ENCODE data around the gene GXYLT1.
A peak's percentile ranks its signal among the peaks of the same experiment; 100 is the strongest.

GXYLT1 gene

DNA sequence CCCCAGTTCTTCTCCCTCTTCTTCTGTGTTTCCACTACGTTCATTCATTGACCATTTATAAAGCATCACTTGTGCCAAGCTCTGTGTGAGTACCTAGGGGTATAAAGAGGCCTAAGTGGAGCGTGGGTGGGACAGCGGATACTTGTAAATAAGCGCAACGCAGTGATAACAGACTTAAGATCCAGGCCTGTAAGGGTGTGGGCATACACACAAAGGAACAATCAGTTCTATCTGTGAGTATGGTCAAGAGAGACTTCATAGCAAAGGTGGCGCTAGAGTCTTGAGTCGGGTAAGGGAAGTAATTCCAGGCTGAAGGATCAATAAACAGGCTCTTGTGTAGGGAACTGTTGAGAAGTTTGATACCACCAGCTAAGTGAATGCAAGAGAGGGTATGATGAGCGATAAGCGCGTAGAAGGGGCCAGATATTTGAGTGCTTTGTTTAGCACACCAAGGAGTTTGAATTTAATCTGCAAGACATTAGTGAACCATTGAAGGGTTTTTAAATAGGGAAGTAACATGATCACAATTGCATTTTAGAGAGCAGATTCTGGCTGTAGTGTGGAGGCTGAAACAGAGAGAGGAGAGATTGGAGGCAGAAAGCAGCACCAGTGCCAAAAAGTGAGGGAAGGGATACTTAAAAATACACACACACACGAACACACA, 1.0 kb upstream of the GXYLT1 start:
- no peaks in the 10 kb centered on the region for H3K27me3 ChIP-seq (ENCODE audit: insufficient read depth, poor library complexity, severe bottlenecking)
- TF ChIP-seq, protein P1, sequence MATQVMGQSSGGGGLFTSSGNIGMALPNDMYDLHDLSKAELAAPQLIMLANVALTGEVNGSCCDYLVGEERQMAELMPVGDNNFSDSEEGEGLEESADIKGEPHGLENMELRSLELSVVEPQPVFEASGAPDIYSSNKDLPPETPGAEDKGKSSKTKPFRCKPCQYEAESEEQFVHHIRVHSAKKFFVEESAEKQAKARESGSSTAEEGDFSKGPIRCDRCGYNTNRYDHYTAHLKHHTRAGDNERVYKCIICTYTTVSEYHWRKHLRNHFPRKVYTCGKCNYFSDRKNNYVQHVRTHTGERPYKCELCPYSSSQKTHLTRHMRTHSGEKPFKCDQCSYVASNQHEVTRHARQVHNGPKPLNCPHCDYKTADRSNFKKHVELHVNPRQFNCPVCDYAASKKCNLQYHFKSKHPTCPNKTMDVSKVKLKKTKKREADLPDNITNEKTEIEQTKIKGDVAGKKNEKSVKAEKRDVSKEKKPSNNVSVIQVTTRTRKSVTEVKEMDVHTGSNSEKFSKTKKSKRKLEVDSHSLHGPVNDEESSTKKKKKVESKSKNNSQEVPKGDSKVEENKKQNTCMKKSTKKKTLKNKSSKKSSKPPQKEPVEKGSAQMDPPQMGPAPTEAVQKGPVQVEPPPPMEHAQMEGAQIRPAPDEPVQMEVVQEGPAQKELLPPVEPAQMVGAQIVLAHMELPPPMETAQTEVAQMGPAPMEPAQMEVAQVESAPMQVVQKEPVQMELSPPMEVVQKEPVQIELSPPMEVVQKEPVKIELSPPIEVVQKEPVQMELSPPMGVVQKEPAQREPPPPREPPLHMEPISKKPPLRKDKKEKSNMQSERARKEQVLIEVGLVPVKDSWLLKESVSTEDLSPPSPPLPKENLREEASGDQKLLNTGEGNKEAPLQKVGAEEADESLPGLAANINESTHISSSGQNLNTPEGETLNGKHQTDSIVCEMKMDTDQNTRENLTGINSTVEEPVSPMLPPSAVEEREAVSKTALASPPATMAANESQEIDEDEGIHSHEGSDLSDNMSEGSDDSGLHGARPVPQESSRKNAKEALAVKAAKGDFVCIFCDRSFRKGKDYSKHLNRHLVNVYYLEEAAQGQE (IDR thresholded peaks at IDR 0.05; ENCODE audit: insufficient replicate concordance, low read depth) = no peak
- TF ChIP-seq GABPA (IDR thresholded peaks at IDR 0.05; ENCODE audit: low read depth) (no peak), POLR2AphosphoS5 (IDR thresholded peaks at IDR 0.05; ENCODE audit: low read depth) (no peak), SPI1 (IDR thresholded peaks at IDR 0.05; ENCODE audit: borderline replicate concordance, low read depth) (no peak)
- TF ChIP-seq, protein P2, sequence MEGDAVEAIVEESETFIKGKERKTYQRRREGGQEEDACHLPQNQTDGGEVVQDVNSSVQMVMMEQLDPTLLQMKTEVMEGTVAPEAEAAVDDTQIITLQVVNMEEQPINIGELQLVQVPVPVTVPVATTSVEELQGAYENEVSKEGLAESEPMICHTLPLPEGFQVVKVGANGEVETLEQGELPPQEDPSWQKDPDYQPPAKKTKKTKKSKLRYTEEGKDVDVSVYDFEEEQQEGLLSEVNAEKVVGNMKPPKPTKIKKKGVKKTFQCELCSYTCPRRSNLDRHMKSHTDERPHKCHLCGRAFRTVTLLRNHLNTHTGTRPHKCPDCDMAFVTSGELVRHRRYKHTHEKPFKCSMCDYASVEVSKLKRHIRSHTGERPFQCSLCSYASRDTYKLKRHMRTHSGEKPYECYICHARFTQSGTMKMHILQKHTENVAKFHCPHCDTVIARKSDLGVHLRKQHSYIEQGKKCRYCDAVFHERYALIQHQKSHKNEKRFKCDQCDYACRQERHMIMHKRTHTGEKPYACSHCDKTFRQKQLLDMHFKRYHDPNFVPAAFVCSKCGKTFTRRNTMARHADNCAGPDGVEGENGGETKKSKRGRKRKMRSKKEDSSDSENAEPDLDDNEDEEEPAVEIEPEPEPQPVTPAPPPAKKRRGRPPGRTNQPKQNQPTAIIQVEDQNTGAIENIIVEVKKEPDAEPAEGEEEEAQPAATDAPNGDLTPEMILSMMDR (IDR thresholded peaks at IDR 0.05; ENCODE audit: insufficient read depth, low read length) = no peak
- no peak for DNase-seq (ENCODE audit: low read depth in 1 of 2, low spot score in 1 of 2)
- H3K27ac ChIP-seq (replicated peaks) = no peak overlapping the region
- no peak overlapping the region for H3K4me3 ChIP-seq (replicated peaks; ENCODE audit: insufficient read depth, low read length)

DNA sequence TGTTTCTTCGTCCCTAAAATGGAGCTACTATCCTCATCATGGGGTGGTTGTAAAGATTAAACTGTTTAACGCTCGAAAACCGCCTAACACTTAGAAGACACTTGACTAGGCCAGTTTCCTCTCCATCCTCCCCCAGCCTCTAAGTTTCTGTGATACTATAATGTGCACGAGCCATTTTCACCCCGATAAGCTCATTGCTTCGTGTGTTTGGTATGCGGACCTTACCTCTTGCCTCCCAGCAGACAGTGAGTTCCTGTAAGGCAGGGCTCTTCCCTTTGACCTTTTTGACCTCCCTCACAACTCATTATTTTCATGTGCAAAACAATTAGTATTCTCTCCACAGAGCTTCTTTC, 499 bp upstream of the GXYLT1 start:
- TF ChIP-seq SPI1 (IDR thresholded peaks at IDR 0.05; ENCODE audit: borderline replicate concordance, low read depth) (no peak), GABPA (IDR thresholded peaks at IDR 0.05; ENCODE audit: low read depth) (no peak), POLR2AphosphoS5 (IDR thresholded peaks at IDR 0.05; ENCODE audit: low read depth) (no peak)
- TF ChIP-seq, protein P2 (IDR thresholded peaks at IDR 0.05; ENCODE audit: insufficient read depth, low read length) = no peak
- TF ChIP-seq, protein P1 (IDR thresholded peaks at IDR 0.05; ENCODE audit: insufficient replicate concordance, low read depth) = no peak
- Histone ChIP-seq H3K4me3 (replicated peaks; ENCODE audit: insufficient read depth, low read length) (peak overlapping the region; percentile 72), H3K27ac (replicated peaks) (peak overlapping the region; percentile 55), H3K27me3 (ENCODE audit: insufficient read depth, poor library complexity, severe bottlenecking) (no peaks in the 10 kb centered on the region)
- no peak for DNase-seq (ENCODE audit: low read depth in 1 of 2, low spot score in 1 of 2)

DNA sequence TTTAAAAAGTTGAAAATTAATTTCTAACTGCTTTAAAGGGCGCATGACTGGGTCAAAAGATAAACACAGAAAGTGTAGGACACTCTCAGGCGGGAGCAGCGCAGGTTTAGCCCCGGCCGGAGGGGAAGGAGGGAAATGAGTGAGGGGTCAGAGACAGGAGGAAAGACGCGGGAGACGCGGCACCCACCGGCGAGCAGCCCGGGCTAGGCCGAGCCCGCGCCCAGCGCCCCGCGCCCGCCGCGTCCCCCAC, 591 bp downstream of the GXYLT1 start:
- H3K4me3 ChIP-seq (replicated peaks; ENCODE audit: insufficient read depth, low read length) = peak overlapping the region; percentile 72
- peak in 1 of 2 experiments; percentile 21 for DNase-seq (ENCODE audit: low read depth in 1 of 2, low spot score in 1 of 2)
- no peaks in the 10 kb centered on the region for H3K27me3 ChIP-seq (ENCODE audit: insufficient read depth, poor library complexity, severe bottlenecking)
- TF ChIP-seq POLR2AphosphoS5 (IDR thresholded peaks at IDR 0.05; ENCODE audit: low read depth) = no peak
- TF ChIP-seq SPI1 (IDR thresholded peaks at IDR 0.05; ENCODE audit: borderline replicate concordance, low read depth) = no peak
- no peak for TF ChIP-seq GABPA (IDR thresholded peaks at IDR 0.05; ENCODE audit: low read depth)
- TF ChIP-seq, protein P1 (IDR thresholded peaks at IDR 0.05; ENCODE audit: insufficient replicate concordance, low read depth) = no peak
- TF ChIP-seq, protein P2 (IDR thresholded peaks at IDR 0.05; ENCODE audit: insufficient read depth, low read length) = no peak
- peak overlapping the region; percentile 48 for H3K27ac ChIP-seq (replicated peaks)
